ENCODE results near the gene ADRA2A.

The ADRA2A gene

DNA sequence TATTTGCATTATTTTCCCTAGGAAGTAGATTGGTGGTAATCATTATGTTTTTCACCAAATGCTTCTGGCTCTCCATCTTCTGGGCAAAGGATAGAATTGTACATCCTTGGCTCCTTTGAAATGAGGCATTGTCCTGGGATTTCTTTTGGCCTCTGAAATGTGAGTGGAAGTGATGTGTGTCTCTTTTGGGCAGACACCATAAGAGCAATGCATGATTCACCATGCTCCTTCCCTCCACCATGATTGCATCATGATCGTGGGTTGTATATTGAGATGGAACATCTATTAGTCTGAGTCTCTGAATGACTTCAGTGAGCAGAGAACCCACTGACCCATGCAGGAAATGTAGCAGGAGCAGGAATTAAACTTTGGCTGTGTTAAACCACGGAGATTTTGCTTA is 49.2 kb downstream of the ADRA2A start:
- Mint-ChIP-seq H3K36me3 (ENCODE audit: low read depth) (no peaks in the 10 kb centered on the region), H3K4me3 (no peak overlapping the region), H3K9me3 (no peaks in the 10 kb centered on the region), H3K4me1 (ENCODE audit: low read depth) (no peaks in the 10 kb centered on the region), H3K27me3 (ENCODE audit: low read depth) (peaks cover 3% of the 10 kb centered on the region), H3K27ac (no peak overlapping the region)
- DNase-seq (ENCODE audit: low spot score), result no peak

DNA sequence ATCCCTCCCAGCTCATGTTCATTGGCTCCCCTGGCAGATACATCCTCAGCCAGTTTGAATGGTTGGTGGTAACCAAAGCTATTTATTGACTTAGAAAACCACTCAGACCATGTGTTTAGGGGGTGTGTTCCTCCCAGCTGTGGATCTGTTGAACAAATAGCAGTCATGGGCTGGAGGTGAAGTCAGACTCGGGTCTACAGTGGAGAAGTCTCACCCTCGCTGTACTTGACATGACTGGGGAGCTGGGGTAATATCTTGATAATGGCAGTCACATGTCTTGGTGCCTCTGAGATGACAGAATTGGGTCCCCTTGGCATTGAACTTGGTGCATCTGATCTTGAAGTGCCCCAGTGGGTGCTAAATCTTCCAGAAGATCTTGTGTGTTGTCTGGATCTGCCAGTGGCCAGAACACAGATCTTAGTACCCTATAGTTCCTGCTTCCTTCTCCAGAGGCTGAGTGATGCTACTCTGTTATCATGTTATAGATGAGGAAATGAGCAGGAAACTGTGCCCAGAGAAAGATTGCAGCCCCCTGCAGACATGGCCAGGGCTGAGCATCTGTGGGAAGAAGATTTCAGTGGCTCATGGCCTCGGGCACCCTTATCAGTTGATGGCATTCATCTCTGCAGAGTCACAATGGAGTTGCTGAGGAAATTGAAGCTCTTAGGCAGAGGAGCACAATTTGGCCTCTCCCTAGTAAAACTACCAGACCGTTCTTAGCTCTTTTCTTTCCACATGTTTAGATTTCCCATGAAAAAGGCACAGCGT is 50.4 kb downstream of the ADRA2A start:
- Mint-ChIP-seq H3K27ac (no peak overlapping the region), H3K4me1 (ENCODE audit: low read depth) (no peaks in the 10 kb centered on the region), H3K27me3 (ENCODE audit: low read depth) (peaks cover 3% of the 10 kb centered on the region), H3K9me3 (no peaks in the 10 kb centered on the region), H3K36me3 (ENCODE audit: low read depth) (no peaks in the 10 kb centered on the region), H3K4me3 (no peak overlapping the region)
- no peak for DNase-seq (ENCODE audit: low spot score)

DNA sequence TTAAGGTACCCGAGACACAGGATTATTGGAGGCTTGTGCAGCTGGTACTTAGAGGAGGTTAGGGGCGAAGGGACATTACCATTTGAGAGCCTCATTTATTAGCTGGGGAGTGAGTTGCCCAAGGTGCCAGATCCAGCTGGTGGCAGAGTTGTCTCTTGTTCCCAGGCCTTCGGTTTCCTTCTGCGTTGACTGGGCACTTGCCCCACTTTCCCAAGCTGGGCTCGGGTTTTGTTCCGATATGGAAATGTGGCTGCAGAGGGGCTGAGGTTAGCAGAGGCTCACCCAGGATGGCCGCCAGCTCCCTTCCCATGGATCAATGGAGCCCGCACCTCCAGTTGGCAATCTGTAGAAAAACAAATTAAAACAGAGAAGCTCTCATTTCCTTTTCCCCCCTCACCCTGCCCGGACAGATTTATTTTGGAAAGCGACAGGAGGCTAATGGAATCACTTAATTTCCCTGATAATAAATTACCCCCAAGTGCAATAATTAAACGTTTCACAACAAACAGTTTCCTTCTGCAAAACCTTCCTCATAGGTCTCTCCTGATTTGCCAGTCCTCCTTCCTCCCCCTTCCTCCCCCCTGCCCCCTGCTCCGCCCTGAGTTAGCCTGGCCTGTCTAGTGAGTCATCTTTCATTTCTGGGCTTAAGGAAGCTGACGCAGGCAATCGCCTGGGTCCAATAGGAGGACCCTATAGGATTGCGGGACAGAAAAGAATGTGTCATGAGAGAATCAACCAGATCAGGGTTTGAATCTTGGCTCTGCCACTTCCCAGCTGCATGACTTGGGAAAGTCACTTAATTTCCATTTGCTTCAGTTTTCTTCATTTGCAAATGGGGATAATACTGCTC is 51.7 kb downstream of the ADRA2A start:
- no peak overlapping the region for H3K27ac Mint-ChIP-seq
- peaks cover 12% of the 10 kb centered on the region for H3K27me3 Mint-ChIP-seq (ENCODE audit: low read depth)
- H3K36me3 Mint-ChIP-seq (ENCODE audit: low read depth), result no peaks in the 10 kb centered on the region
- no peaks in the 10 kb centered on the region for H3K4me1 Mint-ChIP-seq (ENCODE audit: low read depth)
- no peaks in the 10 kb centered on the region for H3K9me3 Mint-ChIP-seq
- H3K4me3 Mint-ChIP-seq, result no peak overlapping the region
- no peak for DNase-seq (ENCODE audit: low spot score)

DNA sequence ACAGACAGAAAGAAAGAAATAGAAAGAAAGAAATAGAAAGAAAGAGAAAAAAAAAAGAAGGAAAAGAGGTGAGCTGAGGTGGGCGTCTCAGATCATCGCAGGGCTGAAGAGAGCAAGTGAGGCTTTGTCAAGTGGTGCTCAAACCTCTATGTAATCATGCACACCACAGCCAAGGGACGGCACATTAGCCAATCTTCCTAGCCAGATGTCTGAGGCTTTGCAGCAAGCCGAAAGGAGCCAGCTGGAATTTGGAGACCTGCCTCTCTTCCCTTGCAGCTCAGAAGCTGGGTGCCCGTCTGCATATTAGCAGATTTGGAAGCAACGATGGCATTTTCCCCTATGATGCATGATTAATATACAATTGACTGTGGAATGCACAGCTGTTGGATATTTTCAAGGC is 52.5 kb downstream of the ADRA2A start:
- H3K36me3 Mint-ChIP-seq (ENCODE audit: low read depth), result no peaks in the 10 kb centered on the region

DNA sequence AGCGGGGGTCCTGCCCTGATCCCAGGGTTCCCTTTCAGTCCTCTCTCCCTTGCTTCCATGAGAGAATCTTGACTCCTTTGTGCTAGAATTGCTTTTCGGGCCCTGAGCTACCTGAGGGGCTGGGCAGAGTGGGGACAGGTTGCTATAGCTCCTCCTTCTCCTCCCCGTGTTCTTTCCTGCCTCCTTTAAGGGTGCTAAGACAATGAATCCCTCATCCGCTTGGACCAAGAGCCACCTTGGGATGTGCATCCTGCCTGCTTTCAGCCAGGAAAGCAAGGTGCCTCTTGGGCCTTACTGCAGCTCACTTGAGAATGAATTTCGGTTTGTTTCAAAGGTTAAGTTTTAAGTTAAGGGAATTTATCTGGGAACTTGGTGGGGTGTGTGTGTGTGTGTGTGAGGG is 53.6 kb downstream of the ADRA2A start:
- no peak for DNase-seq (ENCODE audit: low spot score)
- no peak overlapping the region for H3K4me3 Mint-ChIP-seq
- H3K9me3 Mint-ChIP-seq, result no peaks in the 10 kb centered on the region
- peaks cover 24% of the 10 kb centered on the region for H3K27me3 Mint-ChIP-seq (ENCODE audit: low read depth)
- no peaks in the 10 kb centered on the region for H3K4me1 Mint-ChIP-seq (ENCODE audit: low read depth)
- no peaks in the 10 kb centered on the region for H3K36me3 Mint-ChIP-seq (ENCODE audit: low read depth)
- no peak overlapping the region for H3K27ac Mint-ChIP-seq

More for the DNA sequence above, 52.5 kb downstream of the ADRA2A start:
- no peak for DNase-seq (ENCODE audit: low spot score)
- Mint-ChIP-seq H3K4me1 (ENCODE audit: low read depth) (no peaks in the 10 kb centered on the region), H3K4me3 (no peak overlapping the region), H3K9me3 (no peaks in the 10 kb centered on the region), H3K27ac (no peak overlapping the region), H3K27me3 (ENCODE audit: low read depth) (peaks cover 18% of the 10 kb centered on the region)

All from T-helper 2 cell treated with Interferon-gamma antibody and Interleukin-4, amounts not matched to agents 5 μg/mL and 100 μg/mL, for 36 hours (primary cell).